Inflammatory macrophage treated with lipopolysaccharide for 1 hour (primary cell): ENCODE results near the gene PTGER3.

ENCODE experiments used
- DNase-seq, 2 donors: peaks; one replicate each; pipeline ENCODE4 v3.0.0-alpha.2; 2020 to 2022

PTGER3 gene

DNA sequence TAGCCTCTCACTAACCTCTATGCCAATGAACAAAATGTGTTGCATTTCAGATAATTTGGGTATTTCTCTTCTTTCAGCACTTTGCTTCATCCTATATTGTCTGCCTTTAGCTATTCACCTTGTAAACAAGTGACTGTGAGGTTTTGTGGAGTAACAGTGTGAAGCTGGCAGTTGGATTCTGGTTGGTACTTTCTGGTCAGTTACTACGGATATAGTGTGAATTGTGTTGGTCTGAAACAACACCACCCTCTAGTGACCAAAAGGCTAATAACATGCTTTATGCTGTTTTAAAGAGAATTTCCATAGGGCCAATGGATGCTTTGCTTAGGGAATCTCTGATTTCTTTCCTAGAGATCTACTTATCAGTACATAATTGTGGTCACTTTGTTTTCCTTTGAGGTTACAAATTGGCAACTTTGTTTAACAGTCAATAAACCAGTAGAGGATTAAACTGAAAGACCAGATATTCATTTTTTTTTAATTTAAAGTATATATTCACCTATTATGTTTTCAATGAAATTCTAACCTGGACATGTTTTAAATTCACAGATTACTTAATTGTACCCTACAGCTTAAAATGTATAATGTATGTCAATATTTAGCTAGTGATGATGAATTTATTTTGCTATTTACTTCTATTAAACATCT is 2.5 kb upstream of the PTGER3 start:
- peak; percentile 52 to 89 for DNase-seq

DNA sequence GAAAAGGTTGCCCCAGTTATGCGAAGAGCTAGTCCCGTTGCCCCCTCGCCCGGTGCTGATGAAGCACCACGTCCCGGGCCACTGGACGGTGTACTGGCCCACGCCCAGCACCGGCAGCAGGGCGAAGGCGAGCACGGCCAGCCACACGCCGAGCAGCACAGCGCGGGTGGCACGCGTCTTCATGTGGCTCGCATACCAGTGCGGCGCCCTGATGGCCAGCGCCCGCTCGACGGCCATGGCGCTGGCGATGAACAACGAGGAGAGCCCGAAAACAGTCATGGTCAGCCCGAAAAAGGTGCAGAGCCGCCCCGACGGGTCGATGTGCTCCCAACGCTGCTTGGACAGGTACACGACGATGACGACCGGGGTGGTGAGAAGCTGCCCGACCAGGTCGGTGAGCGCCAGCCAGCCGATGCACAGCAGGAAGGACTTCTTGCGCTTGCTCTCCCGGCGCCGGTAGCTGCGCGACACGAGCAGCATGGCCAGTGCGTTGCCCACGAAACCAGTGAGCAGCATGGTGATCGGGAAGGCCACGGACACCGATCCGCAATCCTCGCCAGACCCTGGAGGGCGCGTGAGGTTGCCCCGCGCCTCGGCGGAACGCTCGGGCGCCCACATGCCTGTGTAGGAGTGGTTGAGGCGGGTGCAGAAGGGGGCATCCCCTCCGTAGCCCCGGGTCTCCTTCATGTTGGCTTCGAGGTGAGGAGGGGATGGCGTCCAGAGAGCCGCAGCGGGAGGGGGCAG is 553 bp downstream of the PTGER3 start:
- DNase-seq, result no peak

DNA sequence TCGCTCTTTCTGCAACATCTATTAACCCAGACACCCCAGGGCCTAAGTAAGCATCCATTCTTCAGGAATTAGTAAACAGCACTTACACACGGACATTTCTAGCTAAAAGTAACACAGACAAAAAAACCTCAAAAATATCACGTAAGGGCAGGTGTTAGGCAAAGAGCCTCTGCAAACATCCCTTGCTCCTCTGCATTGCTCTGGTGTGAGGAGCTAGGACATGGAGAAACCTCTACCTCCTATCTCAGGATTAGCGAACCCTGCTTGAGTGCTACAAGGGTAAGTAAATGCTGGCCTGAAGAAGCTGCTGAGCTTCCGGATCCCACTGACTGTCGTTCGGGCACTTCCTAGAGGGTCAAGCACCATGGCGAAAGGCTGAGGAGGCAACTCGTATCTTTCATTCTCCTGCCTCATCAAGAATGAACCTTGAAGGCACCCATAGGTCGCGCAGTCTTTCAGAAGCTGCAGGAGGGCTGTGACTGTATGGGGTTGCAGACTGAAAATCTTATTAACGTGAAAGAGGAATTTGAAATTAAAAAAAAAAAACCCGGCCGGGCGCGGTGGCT is 2.1 kb downstream of the PTGER3 start:
- DNase-seq, result no peak

DNA sequence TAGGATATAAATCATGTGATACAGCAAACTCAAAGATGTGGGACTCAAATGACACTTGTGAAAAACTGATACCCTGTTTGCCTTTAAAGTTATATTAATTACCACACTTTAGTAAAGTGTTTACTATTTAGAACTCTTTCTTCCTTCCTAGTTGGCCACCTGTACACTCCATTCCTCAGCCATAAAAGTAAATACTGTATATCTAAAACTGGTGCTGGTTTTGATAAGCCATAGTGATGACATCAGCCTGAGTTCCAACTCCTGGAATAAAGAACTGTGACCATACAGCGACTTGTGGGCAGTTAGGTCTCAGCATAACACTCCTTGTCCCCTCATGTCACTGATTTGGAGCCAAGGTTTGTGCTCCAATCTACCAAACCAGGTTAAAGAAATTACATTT is 2.8 kb downstream of the PTGER3 start:
- DNase-seq, result no peak

DNA sequence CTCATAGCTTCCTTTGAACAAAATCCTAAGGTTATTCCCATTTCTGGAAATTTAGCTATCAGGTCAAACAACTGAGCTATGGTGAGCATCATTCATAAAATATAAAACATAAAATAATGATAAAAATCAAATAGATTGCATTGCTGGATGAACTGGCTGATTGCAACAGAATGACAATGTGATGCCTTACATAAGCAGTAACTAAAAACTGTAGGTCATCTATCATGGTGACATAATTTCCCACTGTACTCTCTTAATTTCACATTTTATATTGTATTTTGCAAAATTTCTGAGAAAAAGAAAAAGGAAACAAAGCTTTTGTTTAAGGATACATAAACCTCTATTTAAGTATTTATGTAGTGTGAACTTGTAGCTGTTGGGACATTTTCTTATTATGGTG is 4.6 kb downstream of the PTGER3 start:
- peak in 1 of 2 donors; percentile 23 for DNase-seq

DNA sequence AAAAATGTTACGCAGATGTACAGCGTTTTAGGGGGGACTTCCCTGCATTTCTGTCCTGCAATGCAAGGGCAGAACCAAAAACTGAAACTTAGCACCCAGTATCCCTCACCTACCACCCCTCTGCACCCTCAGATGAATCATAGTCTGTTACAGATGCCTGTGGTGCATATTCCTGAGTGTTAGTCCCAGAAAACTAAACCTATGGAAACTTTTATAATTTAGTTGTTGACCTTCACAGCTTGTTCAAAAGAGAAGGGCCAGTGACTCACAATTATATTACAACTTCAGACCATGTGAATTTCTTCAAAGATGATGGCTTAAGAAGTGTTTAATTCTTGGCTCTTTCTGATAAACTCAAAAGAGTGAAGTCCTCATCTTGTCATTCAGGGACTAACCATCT is 5.8 kb downstream of the PTGER3 start:
- no peak for DNase-seq

DNA sequence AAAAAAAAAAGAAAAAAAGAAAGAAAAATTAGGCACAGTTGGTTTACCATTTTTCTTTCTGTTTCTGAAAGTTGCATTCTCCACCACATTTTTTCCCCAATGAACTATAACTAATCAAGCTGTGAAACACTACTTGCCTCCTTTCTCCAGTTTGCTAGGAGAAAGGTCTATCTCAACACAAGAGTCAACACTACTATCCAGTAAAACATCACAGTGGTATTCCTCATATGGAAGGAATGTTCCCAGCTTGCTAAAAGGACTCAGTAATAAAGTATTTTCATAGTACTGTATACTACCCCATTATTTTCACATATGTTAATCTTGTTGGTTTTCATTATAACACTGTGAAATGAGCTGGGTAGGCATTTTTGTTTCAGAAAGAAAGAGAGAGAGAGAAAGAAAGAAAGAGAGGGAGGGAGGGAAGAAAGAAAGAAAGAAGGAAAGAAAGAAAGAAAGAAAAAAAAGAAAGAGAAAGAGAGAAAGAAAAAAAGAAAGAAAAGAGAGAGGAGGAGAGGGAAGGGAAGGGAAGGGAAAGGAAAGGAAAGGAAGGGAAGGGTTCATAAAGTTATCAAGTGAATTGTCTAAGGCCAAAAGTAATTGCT is 7.9 kb downstream of the PTGER3 start:
- no peak for DNase-seq

DNA sequence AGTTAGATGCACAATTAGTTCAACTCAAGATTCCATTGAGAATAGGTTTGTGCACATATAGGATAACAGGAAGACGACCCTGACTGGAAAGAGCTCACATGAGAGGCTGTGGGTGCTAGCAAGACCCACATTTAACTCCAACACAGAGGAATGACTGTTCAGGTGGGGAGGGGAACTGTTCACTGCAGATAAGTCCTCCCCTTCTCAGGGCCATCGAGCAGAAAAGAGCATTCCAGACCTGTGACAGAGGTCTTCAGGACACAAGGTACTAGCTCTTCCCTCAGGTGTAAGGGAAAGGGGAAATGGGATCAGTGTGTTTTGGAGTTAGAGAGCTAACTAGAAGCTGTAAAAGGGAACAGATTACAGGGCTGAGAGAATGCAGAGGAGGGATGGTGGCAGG is 8.7 kb downstream of the PTGER3 start:
- no peak for DNase-seq

DNA sequence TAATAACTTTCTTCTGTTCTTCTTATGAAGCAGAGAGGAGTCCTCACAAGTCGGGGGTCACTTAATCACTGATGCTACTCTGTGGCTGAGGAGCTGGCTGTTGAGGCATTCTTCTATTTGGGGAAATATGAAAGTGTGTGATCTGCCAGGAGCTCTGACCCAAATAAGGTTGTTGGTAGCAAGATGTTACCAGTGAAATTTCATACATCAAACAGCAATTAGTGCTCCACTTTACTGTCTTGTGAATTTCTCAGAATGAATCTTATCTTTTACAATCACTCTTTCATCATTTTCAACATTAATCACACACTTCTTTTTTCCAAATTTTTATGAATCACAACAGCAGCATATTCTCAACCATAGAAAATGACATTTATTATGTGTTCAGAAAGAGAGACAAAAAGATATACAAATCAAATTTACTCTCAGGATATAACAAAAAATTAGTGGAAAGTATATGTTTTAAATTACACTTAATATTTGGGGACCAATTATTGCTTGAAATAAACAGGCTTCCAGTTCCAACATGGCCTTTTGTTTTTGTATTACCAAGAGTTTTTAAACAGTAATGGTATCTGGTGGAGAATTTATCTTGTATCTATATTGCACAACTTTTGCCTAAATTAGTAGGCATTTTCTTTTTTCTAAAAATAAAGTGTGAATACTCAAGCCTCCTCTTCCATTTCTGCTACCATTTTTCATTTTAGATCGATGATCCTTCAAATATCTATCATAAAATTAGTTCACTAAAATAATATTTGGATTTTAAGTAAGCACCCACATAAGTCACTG is 9.6 kb downstream of the PTGER3 start:
- no peak for DNase-seq

DNA sequence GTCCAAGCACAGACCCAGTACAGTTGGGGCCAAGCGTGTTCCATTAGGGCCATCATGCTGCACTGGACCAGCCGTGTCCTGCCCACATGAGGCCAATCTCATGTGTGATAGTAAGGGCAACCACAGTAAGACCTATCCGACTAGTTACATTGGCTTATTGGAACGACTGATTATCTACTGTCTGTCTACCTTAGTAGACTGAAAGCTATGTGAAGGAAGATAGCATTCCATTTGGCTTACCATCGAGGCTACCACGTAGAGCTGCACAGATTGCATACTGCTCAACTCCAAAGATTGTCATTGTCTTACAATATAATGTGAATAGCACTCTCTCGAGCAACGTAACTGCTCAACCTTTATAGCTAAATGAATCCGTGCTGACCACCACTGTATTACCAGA is 10.6 kb downstream of the PTGER3 start:
- no peak for DNase-seq

DNA sequence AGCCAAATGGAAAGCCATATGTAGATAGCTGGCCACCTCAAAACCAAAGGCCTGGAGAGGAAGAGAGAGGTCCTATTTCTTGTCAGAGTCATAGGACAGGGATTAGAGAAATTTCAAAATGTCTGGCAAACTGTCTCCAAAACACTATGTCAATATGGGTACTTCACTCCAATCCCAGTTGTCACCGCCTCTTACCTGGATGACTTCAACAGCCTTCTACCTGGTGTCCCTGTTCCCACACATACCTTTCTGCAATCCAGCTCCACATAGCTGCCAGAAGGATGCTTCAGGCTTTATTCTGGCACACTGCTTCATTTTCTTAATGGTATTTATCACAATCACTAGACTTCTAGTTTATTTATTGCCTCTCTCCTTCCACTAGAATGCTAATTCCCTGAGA is 14.5 kb downstream of the PTGER3 start:
- no peak for DNase-seq

DNA sequence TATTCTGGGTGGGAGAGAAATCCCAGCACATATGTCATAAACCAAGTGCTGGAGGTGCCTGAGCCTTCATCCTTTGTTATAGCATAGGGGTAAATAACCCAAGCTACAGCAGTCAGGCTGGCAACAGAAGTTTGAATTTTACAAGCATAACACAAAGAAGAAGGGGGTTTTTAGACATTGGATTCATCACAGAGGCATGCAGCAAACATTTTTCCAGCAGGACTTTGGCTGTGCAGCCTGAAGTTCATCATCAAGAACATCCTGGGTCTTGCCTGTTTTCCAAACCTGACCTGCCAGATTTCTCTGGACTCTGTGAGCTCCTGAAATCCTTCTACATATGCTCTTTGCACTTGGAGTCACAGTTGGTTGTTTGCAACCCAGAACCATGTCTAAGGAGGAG is 16.2 kb downstream of the PTGER3 start:
- no peak for DNase-seq

DNA sequence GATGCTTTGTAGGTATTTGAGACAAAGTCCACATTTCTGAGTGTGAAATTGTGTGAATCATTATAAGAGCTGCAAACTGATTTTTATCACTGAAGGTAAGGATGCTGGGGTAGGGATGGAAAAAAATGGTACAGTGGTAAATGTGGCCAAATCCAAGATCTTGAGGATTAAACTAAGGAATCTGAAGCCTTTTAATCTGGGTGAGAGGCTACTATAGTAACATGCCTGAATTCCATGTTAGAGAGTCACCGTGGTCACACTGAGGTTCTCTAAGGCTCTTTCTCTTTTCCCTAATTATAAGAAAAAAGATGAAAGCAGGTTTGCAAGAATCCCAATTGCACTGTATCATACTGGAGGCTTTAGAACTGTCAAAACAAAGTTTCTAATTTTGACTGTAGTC is 17.6 kb downstream of the PTGER3 start:
- no peak for DNase-seq

DNA sequence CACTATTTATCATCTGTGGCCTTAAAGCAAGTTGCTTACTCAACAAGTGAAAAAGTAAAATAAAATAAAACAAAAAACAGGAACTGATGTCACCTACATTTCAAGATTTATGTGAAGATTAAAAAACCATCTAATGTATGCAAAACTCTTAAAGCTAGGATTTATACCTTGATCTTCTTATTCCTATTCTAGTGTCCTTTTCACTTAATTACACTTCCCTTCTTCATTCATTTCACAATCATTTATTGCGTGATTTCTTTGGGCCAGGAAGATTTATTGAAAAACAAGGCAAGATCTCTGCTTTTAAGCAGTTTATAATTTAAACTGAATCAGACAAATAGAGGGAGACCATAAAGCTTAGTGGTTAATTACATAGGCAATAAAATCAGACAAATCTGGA is 18.6 kb downstream of the PTGER3 start:
- DNase-seq, result no peak

DNA sequence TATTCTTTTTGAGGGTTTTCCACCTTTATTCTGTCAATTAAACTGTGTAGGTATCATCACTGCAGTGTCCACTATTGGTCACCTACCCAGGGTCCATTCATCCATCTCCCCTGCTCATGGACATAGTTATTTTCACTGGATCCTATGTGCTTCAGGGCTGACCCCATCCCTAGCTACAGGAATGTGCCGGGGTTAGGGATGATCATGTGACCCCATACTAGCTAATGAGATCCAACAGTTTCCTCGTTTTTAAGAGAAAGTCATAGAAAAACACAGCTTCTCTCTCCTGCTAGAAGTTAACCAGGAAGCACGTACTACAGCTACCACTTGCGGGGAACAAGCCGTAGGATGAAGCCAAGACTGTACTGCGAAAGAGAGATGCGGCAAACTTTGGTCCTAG is 19.6 kb downstream of the PTGER3 start:
- DNase-seq, result no peak

DNA sequence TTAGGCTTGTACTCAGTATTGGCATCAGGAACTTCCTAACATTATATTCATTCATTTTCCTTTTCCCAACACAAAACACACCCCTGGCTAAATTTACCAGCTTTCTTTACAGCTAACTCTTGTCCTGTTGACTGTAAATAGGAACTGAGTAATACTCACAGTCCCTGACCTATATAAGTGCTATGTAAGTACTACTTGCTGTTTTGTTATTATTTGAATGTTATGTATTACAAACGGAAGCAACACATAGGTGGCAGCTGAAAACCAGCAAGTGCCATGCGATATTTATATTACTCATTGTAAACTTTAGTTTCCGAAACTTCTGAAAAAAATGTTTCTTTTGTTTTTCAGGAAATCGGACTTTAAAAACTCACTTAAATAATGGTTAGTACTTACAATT is 21.5 kb downstream of the PTGER3 start:
- DNase-seq, result no peak

DNA sequence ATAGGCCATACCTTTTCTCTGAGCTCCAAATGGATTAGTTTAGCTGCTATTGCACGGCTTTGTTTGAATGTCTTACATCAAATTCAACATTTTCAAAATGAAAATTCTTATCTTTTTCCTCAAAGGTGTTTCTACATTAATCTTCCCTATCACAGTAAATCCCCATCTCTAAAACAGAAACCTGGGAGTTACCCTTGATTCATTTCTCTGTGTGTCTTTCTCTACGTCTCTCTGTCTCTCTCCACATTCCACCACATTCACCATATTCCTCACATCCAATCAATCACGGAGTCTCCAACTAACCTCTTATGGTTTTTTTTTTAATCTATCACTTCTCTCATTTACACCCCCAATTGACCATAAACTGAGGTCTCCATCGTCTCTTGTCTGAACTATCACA is 24.1 kb downstream of the PTGER3 start:
- no peak for DNase-seq

DNA sequence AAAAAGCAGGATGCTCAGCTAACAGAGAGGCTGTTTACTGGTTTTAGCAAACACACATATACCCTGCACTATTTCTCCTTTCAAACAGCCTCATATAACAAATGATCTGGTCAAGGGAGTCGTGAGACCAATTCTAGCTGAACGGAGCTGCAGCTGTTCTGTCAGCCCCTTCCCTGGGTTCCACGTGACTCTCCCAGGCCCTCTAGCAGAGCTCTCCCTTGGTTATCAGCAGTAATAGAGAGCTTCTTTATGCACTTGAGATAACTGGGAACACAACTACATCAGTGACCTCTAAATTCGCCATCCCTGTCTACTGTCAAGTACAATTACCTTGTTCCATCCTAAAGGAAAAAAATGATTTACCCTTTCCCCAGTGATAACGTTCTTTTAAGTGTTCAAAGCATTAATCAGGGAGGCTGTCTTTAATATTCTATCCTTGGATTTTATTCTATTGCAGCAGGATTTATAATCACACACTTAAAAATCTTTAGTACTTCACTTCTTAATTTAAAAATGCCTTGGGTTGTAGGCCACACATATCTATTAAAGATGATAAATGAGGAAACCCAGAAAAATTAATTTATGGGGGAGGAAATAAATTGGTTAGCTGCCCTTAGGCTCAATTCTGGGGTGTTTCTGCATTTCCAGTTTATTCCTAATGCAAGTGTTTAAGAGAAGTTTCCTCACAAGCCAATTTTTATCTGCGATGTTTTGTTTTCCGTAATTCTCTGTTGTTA is 28.2 kb downstream of the PTGER3 start:
- no peak for DNase-seq

DNA sequence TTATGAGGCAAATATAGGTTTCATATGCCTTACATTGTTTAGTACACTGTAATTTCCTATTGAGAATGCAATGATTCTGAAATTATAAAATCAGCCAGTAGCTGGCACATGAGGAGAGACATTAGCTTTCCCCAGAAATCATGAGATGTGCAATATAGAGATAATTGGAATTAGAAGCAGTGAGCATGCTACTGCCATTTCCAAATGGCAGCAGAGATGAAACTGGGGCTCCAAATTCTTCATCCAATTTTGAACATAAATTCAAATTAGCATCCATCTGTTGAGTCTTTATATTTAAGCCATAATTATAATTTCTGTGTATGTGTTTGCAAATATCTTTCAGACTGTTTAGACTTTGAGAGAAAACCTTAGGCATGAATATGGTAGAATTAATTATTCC is 28.8 kb downstream of the PTGER3 start:
- no peak for DNase-seq

DNA sequence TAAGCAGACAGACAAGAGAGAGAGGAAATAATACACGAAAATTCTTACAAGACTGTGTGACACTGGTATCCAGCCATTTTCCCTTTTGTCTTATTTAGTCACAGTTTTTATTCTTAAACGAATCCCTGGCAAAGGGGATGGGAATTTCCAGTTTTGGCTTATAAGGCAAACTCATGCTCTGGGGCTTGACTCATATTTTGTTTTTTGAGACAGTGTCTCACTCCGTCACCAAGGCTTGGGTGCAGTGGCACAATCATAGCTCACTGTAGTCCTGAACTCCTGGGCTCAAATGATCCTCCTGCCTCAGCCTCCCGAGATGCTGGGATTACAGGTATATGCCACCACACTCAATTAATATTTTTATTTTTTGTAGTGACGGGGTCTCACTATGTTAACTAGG is 31.9 kb downstream of the PTGER3 start:
- no peak for DNase-seq

DNA sequence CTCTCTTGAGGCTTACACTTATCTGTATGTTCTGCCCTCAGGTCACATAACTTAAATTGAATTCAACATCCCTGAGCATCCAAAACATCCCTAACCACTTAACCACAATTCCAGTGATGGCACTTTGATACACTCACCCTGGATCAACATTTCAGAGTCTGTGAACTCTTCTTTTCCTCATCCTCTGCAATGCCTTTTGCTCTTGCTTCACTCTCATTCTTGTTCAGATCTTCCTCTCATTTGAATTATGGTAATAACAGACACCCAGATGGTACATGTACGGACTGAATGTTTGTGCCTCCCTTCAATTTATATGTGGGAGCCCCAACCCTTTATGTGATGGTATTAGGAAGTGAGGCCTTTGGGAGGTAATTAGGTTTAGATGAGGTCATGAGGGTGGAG is 33.4 kb downstream of the PTGER3 start:
- DNase-seq, result no peak

DNA sequence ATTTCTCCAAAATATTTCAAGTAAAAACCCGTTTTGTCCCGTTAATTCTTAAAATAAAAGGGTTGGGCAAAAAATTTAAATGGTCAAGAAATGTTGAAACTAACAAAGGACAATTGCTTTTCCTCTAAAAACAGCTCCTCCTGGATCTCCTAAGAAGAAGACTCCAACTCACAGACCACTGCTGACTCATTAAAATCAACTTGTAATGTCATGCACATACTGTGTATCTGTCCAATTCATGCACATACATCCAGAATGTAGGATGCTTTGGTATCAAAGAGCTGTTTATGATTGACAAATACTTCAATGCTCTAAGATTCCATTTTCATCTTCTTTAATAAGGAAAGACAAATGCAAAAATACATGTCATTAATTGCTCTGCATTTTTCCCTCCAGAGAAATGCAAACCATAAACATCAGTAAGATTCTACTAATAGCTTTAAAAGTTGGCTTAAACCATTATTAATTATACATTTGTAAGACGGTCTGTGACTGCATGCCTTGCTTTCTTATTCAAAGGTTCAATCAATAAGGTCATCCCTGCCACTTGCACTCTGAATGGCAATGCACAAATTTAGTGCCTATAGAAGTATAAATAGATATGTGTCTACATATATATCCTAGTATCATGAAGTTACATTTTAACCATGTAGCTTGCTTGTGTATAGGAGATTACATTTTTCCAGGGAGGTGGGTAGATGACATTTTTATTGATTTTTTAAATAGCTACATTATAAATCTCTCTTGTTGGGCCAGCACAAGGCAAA is 44.7 kb downstream of the PTGER3 start:
- DNase-seq, result no peak
